ENCODE measurements around the gene MTG2.

MTG2 gene

DNA sequence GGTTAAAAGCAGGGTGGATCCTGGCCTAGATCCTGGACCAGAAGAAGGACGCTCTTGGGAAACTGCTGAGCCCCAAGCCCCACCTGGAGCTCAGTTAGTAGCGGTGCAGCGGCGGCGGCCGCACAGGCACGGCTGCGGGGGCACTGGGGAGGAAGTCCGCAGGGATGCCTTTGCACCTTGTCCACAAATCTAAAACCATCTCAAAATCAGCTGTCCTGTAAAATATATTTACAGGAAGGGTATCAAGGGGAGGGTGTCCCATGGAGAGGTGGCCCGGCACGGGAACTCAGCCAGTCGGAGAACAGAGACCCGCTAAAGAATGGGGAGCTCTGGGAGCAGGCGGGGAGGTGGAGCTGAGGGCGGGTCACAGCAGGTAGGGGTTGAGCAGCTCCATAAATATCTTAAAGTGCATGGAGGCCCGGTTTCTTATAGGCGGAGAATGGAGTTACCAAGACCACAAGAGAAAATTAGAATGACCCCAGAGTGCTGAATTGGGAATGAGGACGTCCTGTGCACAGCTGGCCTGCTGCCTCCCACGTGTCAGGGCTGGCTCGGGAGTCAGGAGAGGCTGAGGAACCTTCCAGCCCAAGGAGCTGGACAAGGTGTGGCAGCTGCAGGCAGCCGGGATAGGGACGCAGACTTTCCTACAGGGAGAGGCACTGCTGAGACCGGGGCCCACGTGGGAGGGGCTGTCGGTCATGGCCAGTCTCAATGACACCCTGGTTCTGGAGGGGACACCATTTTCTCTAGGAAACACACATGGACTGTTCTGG is 8.0 kb downstream of the MTG2 start:
- Histone ChIP-seq H4K20me1 (ENCODE audit: insufficient read depth, low read length) (peaks cover 7% of the 10 kb centered on the region), H2AFZ (ENCODE audit: low read depth, low read length) (no peak overlapping the region), H3K27me3 (ENCODE audit: low read depth, low read length) (no peaks in the 10 kb centered on the region), H3K9ac (ENCODE audit: low read length) (no peak overlapping the region), H3K4me2 (ENCODE audit: low read length) (no peak overlapping the region), H3K79me2 (ENCODE audit: low read length) (peaks cover 56% of the 10 kb centered on the region), H3K4me3 (ENCODE audit: low read length) (no peak overlapping the region), H3K27ac (ENCODE audit: low read length) (no peak overlapping the region), H3K4me1 (ENCODE audit: low read length) (peaks cover 20% of the 10 kb centered on the region), H3K36me3 (replicated peaks; ENCODE audit: low read depth, low read length) (peaks cover 12% of the 10 kb centered on the region), H3K9me3 (ENCODE audit: insufficient read depth, low read length) (no peaks in the 10 kb centered on the region)
- TF ChIP-seq EZH2phosphoT487 (IDR thresholded peaks at IDR 0.05; ENCODE audit: low read depth) (no peak), CTCF (IDR thresholded peaks at IDR 0.05; ENCODE audit: low read depth, low read length) (no peak)

- Histone ChIP-seq H4K20me1 (ENCODE audit: insufficient read depth, low read length) (peaks cover 7% of the 10 kb centered on the region; the same call in 1 of the 2 replicates), H3K79me2 (ENCODE audit: low read length) (peaks cover 45% of the 10 kb centered on the region), H3K27ac (ENCODE audit: low read length) (no peak overlapping the region), H3K4me3 (ENCODE audit: low read length) (no peak overlapping the region), H3K4me1 (ENCODE audit: low read length) (peaks cover 16% of the 10 kb centered on the region), H2AFZ (ENCODE audit: low read depth, low read length) (no peak overlapping the region), H3K27me3 (ENCODE audit: low read depth, low read length) (no peaks in the 10 kb centered on the region), H3K36me3 (replicated peaks; ENCODE audit: low read depth, low read length) (peaks cover 12% of the 10 kb centered on the region), H3K9ac (ENCODE audit: low read length) (no peak overlapping the region), H3K4me2 (ENCODE audit: low read length) (no peak overlapping the region), H3K9me3 (ENCODE audit: insufficient read depth, low read length) (no peaks in the 10 kb centered on the region)
- no peak for TF ChIP-seq CTCF (IDR thresholded peaks at IDR 0.05; ENCODE audit: low read depth, low read length)
- no peak for TF ChIP-seq EZH2phosphoT487 (IDR thresholded peaks at IDR 0.05; ENCODE audit: low read depth)
Observed at GRCh38 chr20:62191781-62192559, 9.1 kb downstream of the MTG2 start.

- no peak overlapping the region for H3K27ac ChIP-seq (ENCODE audit: low read length)
- H3K9ac ChIP-seq (ENCODE audit: low read length) = no peak overlapping the region
- no peak overlapping the region for H3K4me3 ChIP-seq (ENCODE audit: low read length)
- H3K27me3 ChIP-seq (ENCODE audit: low read depth, low read length) = no peaks in the 10 kb centered on the region
- H3K4me2 ChIP-seq (ENCODE audit: low read length) = no peak overlapping the region
- H3K4me1 ChIP-seq (ENCODE audit: low read length) = peaks cover 14% of the 10 kb centered on the region
- H2AFZ ChIP-seq (ENCODE audit: low read depth, low read length) = no peak overlapping the region
- peaks cover 16% of the 10 kb centered on the region for H3K36me3 ChIP-seq (replicated peaks; ENCODE audit: low read depth, low read length)
- H3K79me2 ChIP-seq (ENCODE audit: low read length) = peaks cover 38% of the 10 kb centered on the region
- H3K9me3 ChIP-seq (ENCODE audit: insufficient read depth, low read length) = no peaks in the 10 kb centered on the region
- H4K20me1 ChIP-seq (ENCODE audit: insufficient read depth, low read length) = peaks cover 6% of the 10 kb centered on the region; the same call in 1 of the 2 replicates
- TF ChIP-seq CTCF (IDR thresholded peaks at IDR 0.05; ENCODE audit: low read depth, low read length) (no peak), EZH2phosphoT487 (IDR thresholded peaks at IDR 0.05; ENCODE audit: low read depth) (no peak)
Observed at GRCh38 chr20:62192635-62193034, 9.8 kb downstream of the MTG2 start.
